HepG2 (cell line): ENCODE measurements around the gene L3MBTL4. TPM values are rescaled to one million over a fixed set of nuclear protein-coding genes. Genes with fewer than 3 reads are reported as not detected.

Source experiments
- ATAC-seq: fragments of 200-7000 bp; cut with Tn5 transposase; 3 replicates; pipeline ENCODE4 v1.9.1; 2020; ENCODE audit warnings: mild to moderate bottlenecking, moderate library complexity
- BruUV-seq: library from RNA; stranded (reverse); fragments of 400-500 nt; replicated peaks from 2 replicates; lab custom pipeline; 2021; lab: Mats Ljungman, UMichigan
- CTCF ChIA-PET: fragments of 300-600 bp; formaldehyde crosslinking; extraction: SDS; loops from one replicate; lab custom pipeline; 2021; ENCODE audit warnings: low total read pairs, inconsistent platforms, low intra/inter-chr PET ratio; lab: Yijun Ruan, JAX
- POLR2A ChIA-PET: fragments of 350-600 bp; sonication (Branson Sonifier 250); formaldehyde crosslinking; loops from one replicate; lab custom pipeline; 2020; ENCODE audit warnings: antibody characterized with exemption, inconsistent platforms; lab: Yijun Ruan, JAX
- DNase-seq: peaks from one replicate; pipeline ENCODE4 v3.0.0-alpha.2; 2015; ENCODE audit warnings: low spot score
- FAIRE-seq: peaks from 3 replicates; lab custom pipeline; 2011; peaks lifted over from hg19 to GRCh38; lab: Jason Lieb, UNC
- H2AFZ ChIP-seq: one replicate; pipeline ENCODE4 v1.6.1; 2011; ENCODE audit warnings: low read length, inconsistent platforms
- H3K27ac ChIP-seq: fragments of 300-600 bp; 3 replicates; pipeline ENCODE4 v1.8.0; 2011; ENCODE audit warnings: mixed run types, mild to moderate bottlenecking, mixed read lengths, low read length, inconsistent platforms; ENCODE audit not compliant: insufficient read depth; ENCODE audit errors: extremely low read length
- H3K27me3 ChIP-seq, 2 experiments: fragments of 200-600 bp in 1 of 2; 2 replicates in 1 of 2; 3 replicates in 1 of 2; pipeline versions ENCODE4 v1.6.0 to v1.8.0; 2011; ENCODE audit warnings: low read length in 2 of 2, mild to moderate bottlenecking in 2 of 2, moderate library complexity in 2 of 2, inconsistent platforms in 1 of 2; ENCODE audit not compliant: insufficient read depth in 2 of 2, control insufficient read depth in 1 of 2
- H3K36me3 ChIP-seq, 2 experiments: fragments of 200-600 bp in 1 of 2; replicated peaks in 1 of 2; 2 replicates in 1 of 2; 3 replicates in 1 of 2; pipeline versions ENCODE4 v1.5.1 to v1.8.0; 2011; ENCODE audit warnings: low read length in 2 of 2, inconsistent platforms in 1 of 2; ENCODE audit not compliant: insufficient read depth in 2 of 2, control insufficient read depth in 1 of 2
- H3K4me1 ChIP-seq: 2 replicates; pipeline ENCODE4 v1.5.1; 2012; ENCODE audit warnings: low read length, inconsistent platforms; ENCODE audit not compliant: insufficient read depth
- H3K4me2 ChIP-seq: 2 replicates; pipeline ENCODE4 v1.6.0; 2011; ENCODE audit warnings: low read depth, low read length, inconsistent platforms
- H3K4me3 ChIP-seq, 3 experiments: fragments of 200-600 bp in 1 of 3; sonication (generic), shearing (Covaris generic) in 1 of 3; replicated peaks in 1 of 3; 2 replicates each; pipeline ENCODE4 v1.5.1; 2011 to 2016; ENCODE audit warnings: low read length in 3 of 3, inconsistent platforms in 2 of 3, low read depth in 2 of 3, mild to moderate bottlenecking in 2 of 3, control low read depth in 1 of 3, mixed read lengths in 1 of 3; ENCODE audit not compliant: insufficient read depth in 1 of 3
- H3K79me2 ChIP-seq: one replicate; pipeline ENCODE4 v1.6.1; 2011; ENCODE audit warnings: low read length, inconsistent platforms; ENCODE audit not compliant: insufficient read depth
- H3K9ac ChIP-seq: 2 replicates; pipeline ENCODE4 v1.6.0; 2011; ENCODE audit warnings: mild to moderate bottlenecking, low read depth, low read length, inconsistent platforms; ENCODE audit not compliant: insufficient read depth
- H3K9me3 ChIP-seq: 2 replicates; pipeline ENCODE4 v1.5.1; 2012; ENCODE audit warnings: mild to moderate bottlenecking, low read length
- H4K20me1 ChIP-seq: 2 replicates; pipeline ENCODE4 v1.6.0; 2011; ENCODE audit warnings: inconsistent platforms, mild to moderate bottlenecking, low read length, moderate library complexity; ENCODE audit not compliant: insufficient read depth
- FOXA1 ChIP-seq, 2 experiments: fragments of 450-650 bp in 1 of 2; sonication (generic) in 1 of 2; formaldehyde crosslinking in 1 of 2; IDR thresholded peaks; 2 replicates each; pipeline versions ENCODE4 v1.4.0 to v1.6.1; 2016 to 2020; ENCODE audit warnings: missing genetic modification reagents in 1 of 2
- FOXA3 ChIP-seq: IDR thresholded peaks from 2 replicates; pipeline ENCODE4 v1.6.1; 2016; ENCODE audit warnings: missing genetic modification reagents, missing compliant biosample characterization
- NFAT5 ChIP-seq: sonication (generic); formaldehyde crosslinking; IDR thresholded peaks from 2 replicates; pipeline ENCODE4 v1.4.0; 2020; ENCODE audit warnings: missing genetic modification reagents
- WGBS: methylation state at CpG from one replicate; pipeline ENCODE4 v1.1.6; 2017; ENCODE audit warnings: low lambda C conversion rate; 5-methylcytosine and 5-hydroxymethylcytosine counted together
- in situ Hi-C: cut with HindIII; loops from 2 replicates; pipeline ENCODE4 v1.10.0; 2017; ENCODE audit warnings: low pct_unique_long_range_greater_than_20kb; ENCODE audit not compliant: extremely low pct_ligation_motif_present
- intact Hi-C: fragments of 100-400 bp; cut with micrococcal nuclease; formaldehyde crosslinking; loops from one replicate; pipeline ENCODE4 v1.10.0; 2022; ENCODE audit not compliant: unreplicated experiment
- polyA plus RNA-seq, 8 experiments: library from polyadenylated mRNA; depleted of rRNA in 3 of 8; stranded (reverse) in 7 of 8; unstranded in 1 of 8; fragments of >200 nt; fragmentation: Illumina TruSeq in 4 of 8; extraction: Trizol in 4 of 8; gene quantifications; 2 replicates each; pipeline versions ENCODE4 v1.2.1 to v1.2.3, GENCODE V29; 2011 to 2016; ENCODE audit warnings: low read depth in 4 of 8, missing spikeins in 1 of 8, mixed read lengths in 1 of 8; ENCODE audit not compliant: insufficient read depth in 1 of 8
- total RNA-seq, 5 experiments: library from RNA; depleted of rRNA; stranded (reverse); fragments of >200 nt; fragmentation: Illumina TruSeq; extraction: Trizol; gene quantifications; 2 replicates each; pipeline ENCODE4 v1.2.3, GENCODE V29; 2016; ENCODE audit warnings: low read depth in 1 of 5

Gene L3MBTL4
- total and polyA plus RNA-seq, 2 of the 13 experiments (the other 11 are each of a cell fraction or from before 2014, with no cell fraction given) = 10.8 to 13.3 TPM

- Histone ChIP-seq H2AFZ (no peak overlapping the region), H3K27me3 (no peaks in the 10 kb centered on the region; a peak in 2 of 5 replicates), H3K9me3 (no peaks in the 10 kb centered on the region), H3K79me2 (no peaks in the 10 kb centered on the region), H3K4me1 (peaks cover 12% of the 10 kb centered on the region), H3K27ac (no peak overlapping the region), H3K4me3 (no peak overlapping the region), H3K9ac (no peak overlapping the region), H3K36me3 (no peaks in the 10 kb centered on the region), H4K20me1 (no peaks in the 10 kb centered on the region), H3K4me2 (no peak overlapping the region)
- FAIRE-seq (no peak), ATAC-seq (no peak), DNase-seq (no peak)
- intact Hi-C loops = no loop called here
- ChIA-PET CTCF (no interaction called here), POLR2A (no interaction called here)
- TF ChIP-seq FOXA1 (IDR thresholded peaks at IDR 0.05) = no peak
- 0 out of 2 replicates have a peak, but pooled peaks have one; percentile 10 for TF ChIP-seq FOXA1 (CRISPR knock-in tag; IDR thresholded peaks at IDR 0.05)
- TF ChIP-seq FOXA3 (CRISPR knock-in tag) = peak; percentile 32; the same call in 1 of the 2 replicates
- no peak for TF ChIP-seq NFAT5
- BruUV-seq = no TSS peak
- WGBS = 20% methylated on average over 2 of the region's 2 CpGs
- in situ Hi-C loops = no loop called here
These were observed 26.5 kb upstream of the L3MBTL4 start for GRCh38 chr18:6441200-6441599.
